GM18868 (cell line): ENCODE measurements around the gene SCYGR7.
A peak's percentile ranks its signal among the peaks of the same experiment; 100 is the strongest.
"Not testable (repeated sequence)": the region's sequence is repeated elsewhere in the genome, so short reads cannot be mapped to it uniquely, and the experiment has no call there.

Source experiments
- ATAC-seq: cut with Tn5 transposase; IDR thresholded peaks from one replicate; pipeline ENCODE4 v1.9.1; 2021; ENCODE audit warnings: mild to moderate bottlenecking, moderate library complexity; ENCODE audit not compliant: unreplicated experiment

The SCYGR7 gene

DNA sequence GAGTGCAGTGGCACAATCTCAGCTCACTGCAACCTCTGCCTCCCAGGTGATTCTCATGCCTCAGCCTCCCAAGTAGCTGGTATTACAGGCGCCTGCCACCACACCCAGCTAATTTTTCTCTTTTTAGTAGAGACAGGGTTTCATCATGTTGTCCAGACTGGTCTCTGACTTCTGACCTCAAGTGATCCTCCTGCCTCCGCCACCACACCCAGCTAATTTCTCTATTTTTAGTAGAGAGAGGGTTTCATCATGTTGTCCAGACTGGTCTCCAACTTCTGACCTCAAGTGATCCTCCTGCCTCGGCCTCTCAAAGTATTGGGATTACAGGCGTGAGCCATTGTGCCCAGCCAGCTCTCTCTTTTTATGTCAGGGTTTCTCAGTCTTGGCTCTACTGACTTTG lies 28.1 kb downstream of the SCYGR7 start:
- ATAC-seq = not testable (repeated sequence)

- ATAC-seq = no peak
Observed at GRCh38 chr2:227759411-227760118, 31.4 kb downstream of the SCYGR7 start.

- no peak for ATAC-seq
Observed at GRCh38 chr2:227761740-227762476, 33.8 kb downstream of the SCYGR7 start.

- ATAC-seq = peak; percentile 24
Observed at GRCh38 chr2:227765788-227766372, 37.7 kb downstream of the SCYGR7 start.

- peak; percentile 98 for ATAC-seq
Observed at GRCh38 chr2:227766373-227766883, 38.3 kb downstream of the SCYGR7 start.

GRCh38 chr2:227767830-227768229 lies 39.7 kb downstream of the SCYGR7 start:
- no peak for ATAC-seq

DNA sequence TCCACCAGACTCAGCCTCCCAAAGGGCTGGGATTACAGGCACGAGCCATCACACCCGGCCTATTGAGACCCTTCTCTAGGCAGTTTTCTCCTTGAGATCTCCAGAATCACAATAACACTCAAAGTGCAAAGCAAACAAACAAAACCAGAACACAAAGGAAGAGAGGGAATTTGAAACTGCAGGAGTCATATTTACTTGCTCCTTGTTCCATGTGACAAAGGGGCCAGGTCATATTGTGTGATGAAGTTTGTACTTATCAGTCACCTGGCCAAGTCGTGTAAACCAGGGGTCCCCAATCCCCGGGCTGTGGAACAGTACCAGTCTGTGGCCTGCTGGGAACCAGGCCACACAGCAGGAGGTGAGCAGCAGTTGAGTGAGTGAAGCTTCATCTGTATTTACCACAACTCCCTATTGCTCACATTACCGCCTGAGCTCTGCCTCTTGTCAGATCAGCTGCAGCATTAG lies 44.1 kb downstream of the SCYGR7 start:
- no peak for ATAC-seq

- no peak for ATAC-seq
Observed at GRCh38 chr2:227772932-227773331, 44.8 kb downstream of the SCYGR7 start.

GRCh38 chr2:227774011-227774624 lies 46.0 kb downstream of the SCYGR7 start:
- peak; percentile 85 for ATAC-seq

- no peak for ATAC-seq
Observed at GRCh38 chr2:227774895-227775842, 47.0 kb downstream of the SCYGR7 start.
